HG02763 (cell line): Measurements from ENCODE around the gene RIOX2.
A peak's percentile ranks its signal among the peaks of the same experiment; 100 is the strongest.
"Not testable (repeated sequence)": the region's sequence is repeated elsewhere in the genome, so short reads cannot be mapped to it uniquely, and the experiment has no call there.

Experiments used
- ATAC-seq: cut with Tn5 transposase; IDR thresholded peaks from one replicate; pipeline ENCODE4 v1.9.1; 2021; ENCODE audit warnings: mild to moderate bottlenecking, moderate library complexity; ENCODE audit not compliant: unreplicated experiment

The RIOX2 gene

GRCh38 chr3:97971679-97972567 is at the start of gene RIOX2:
RIOX2 (minus strand) TSS chr3:97972431; CDS start chr3:97967593, 4,838 bp downstream.
- ATAC-seq, result peak; percentile 91

DNA sequence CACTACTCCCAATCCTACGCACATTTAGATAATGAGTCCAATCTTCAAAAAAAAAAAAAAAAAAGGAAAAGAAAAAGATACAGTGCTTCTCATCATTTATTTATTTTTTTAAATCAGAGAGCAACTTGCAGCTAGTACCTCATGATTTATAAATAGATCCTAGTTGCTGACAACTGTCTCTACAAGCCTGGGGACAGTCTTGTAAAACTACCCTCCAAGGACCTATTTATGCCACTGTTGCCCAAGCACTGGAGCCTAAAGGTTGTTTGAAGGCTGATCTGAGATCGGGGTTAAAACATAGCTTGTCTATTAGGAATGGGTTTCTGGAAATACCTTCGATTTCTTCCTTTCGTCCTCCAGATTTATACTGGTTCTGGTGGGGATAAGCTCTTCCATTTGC is 48.2 kb upstream of the RIOX2 start:
- ATAC-seq, result no peak

- no peak for ATAC-seq
Measured at GRCh38 chr3:98018301-98018700, 46.1 kb upstream of the RIOX2 start.

- ATAC-seq, result no peak
Measured at GRCh38 chr3:98014268-98014585, 42.0 kb upstream of the RIOX2 start.

DNA sequence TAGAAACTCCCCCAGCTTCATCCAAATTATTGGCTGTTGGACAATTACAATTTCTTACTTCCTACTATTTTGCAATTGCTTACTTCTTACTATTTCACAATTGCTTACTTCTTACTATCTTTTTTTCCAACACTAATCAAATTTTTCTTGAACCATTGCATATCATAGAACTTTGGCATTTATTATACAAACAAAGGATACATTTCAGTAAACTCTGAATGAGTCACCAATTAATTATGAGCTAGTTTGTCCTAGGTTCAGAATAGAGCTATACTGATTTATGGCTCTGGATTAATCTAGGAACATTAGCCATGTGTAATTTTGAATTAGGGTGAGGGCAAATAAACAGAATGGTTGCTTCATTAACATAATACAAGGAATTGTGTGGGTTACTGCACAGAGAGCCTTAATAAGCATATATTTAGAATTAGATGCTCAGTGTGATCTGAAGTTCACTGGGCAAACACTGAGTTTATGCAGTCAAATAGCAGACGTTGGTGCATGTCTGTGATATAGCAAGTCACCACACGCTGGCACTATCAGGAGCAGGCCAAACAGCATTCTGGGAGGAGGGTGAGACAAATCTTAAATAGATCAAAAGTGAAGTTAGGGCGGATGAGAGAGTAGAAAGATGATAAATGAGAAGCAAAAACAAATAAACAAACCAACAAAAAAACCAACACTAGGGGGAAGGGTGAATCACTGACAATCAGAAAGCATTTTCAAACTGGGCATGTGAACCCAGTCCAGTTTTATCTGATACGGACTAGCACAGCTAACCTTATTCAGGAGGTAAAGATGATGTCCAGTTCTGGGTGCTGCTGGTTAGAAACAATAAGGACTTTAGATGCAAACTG is 41.4 kb upstream of the RIOX2 start:
- no peak for ATAC-seq

DNA sequence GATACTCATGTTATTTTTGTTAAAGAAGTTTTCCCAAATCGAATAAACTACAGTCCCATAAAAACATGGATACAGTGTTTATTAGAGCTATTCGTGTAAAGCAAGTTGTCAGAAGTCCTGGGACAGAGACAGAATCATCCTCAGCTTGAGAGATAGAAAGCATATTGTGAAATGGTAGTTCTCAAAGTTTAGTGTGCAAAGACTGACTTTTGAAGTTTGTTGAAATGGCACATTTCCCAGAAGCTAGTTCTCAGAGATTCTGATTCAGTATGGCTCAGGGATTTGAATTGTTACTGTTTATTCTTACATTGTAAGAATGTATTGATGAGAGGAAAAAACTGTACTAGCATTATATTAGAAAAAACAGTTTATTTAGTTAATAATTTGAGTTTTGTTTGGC is 40.7 kb upstream of the RIOX2 start:
- no peak for ATAC-seq

- not testable (repeated sequence) for ATAC-seq
Measured at GRCh38 chr3:98010883-98011449, 38.7 kb upstream of the RIOX2 start.

GRCh38 chr3:98010194-98010882 is 38.1 kb upstream of the RIOX2 start:
- no peak for ATAC-seq

DNA sequence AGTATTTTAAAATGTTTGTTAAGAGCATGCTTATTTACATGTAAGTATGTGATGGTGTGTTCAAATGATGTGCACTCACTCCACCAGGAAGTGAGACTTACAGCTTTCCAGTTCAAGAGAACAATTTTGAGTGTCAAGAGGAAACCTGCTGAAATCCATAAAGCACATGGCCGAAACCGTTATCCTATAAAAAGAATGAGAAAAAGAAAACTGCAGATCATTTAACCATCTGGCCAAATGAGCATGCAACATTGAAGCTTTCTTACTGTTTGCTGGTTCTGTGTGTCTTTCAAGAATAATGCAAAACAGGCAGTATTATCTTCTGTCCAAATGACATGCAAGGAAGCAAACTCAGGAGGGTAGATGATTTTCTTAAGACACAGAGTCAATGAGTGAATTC is 36.6 kb upstream of the RIOX2 start:
- peak; percentile 72 for ATAC-seq

- ATAC-seq, result no peak
Measured at GRCh38 chr3:98005438-98005837, 33.2 kb upstream of the RIOX2 start.

GRCh38 chr3:98004721-98005120 is 32.5 kb upstream of the RIOX2 start:
- no peak for ATAC-seq

GRCh38 chr3:98003306-98003969 is 31.2 kb upstream of the RIOX2 start:
- ATAC-seq, result peak; percentile 56

- no peak for ATAC-seq
Measured at GRCh38 chr3:98002717-98003116, 30.5 kb upstream of the RIOX2 start.

DNA sequence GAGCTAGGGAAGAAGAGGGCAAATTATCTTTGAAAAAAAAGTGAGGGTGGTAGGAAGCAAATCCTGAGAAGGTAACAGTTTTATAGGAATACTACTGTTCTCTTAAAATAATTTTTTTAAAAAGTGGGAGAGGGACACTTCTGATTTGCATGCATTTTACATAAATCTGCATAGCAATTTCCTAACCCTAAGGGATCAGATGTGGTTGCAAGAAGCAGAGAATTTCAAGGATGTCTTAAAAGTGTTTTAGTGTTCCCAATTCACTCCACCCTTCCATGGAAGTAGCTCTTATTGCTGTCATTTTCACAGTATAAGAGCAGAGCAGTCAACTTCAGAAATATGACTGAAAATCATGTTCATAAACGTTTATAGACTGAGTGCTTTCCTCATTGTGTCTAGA is 27.8 kb upstream of the RIOX2 start:
- ATAC-seq, result no peak

GRCh38 chr3:97999103-97999502 is 26.9 kb upstream of the RIOX2 start:
- ATAC-seq, result no peak

GRCh38 chr3:97996988-97997387 is 24.8 kb upstream of the RIOX2 start:
- no peak for ATAC-seq

- no peak for ATAC-seq
Measured at GRCh38 chr3:97994328-97994945, 22.2 kb upstream of the RIOX2 start.

- no peak for ATAC-seq
Measured at GRCh38 chr3:97993526-97993925, 21.3 kb upstream of the RIOX2 start.

DNA sequence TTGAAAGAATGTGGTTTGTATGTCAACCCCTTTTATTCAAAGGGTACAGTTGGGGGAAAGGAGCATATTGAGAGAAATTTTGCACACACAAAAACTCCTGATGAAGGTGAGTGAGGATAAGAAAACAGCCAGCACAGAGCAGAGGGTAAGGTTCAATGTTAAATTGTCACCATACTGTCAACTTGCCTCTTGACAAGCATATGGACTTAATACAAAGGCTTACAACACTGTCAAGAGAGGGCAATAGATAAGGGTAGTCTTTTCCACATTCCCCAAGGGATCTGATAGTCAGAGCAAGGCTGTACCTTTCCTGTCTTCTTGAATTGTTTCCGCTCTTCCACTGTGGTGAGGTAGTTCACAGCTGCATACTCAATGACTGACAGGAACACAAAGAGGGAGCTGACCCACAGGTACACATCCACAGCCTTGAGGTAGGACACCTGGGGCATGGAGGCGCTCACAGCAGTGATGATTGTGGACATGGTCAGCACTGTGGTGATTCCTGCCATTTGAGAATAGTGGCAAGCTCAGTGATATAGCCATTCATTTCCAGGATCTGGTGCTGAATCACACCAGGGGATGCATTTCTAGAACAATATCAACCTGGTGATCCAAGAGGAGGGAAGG is 20.4 kb upstream of the RIOX2 start:
- no peak for ATAC-seq

GRCh38 chr3:97991293-97991682 is 19.1 kb upstream of the RIOX2 start:
- no peak for ATAC-seq
